ENCODE data around the gene KCNMA1. TPM values are rescaled to one million over a fixed set of nuclear protein-coding genes. Genes with fewer than 3 reads are reported as not detected.

KCNMA1 gene
- total RNA-seq, 1 donor = 77.8 TPM

GRCh38 chr10:77071956-77072355 lies 565.7 kb downstream of the KCNMA1 start:
- no peak overlapping the region for H3K4me3 ChIP-seq (ENCODE audit: insufficient read depth, low read length)
- no peak for DNase-seq (ENCODE audit: insufficient read length, low spot score, missing footprints)
- H3K4me2 ChIP-seq (ENCODE audit: insufficient read depth, low read length) = no peak overlapping the region
- no peaks in the 10 kb centered on the region for H3K27me3 ChIP-seq (ENCODE audit: insufficient read depth, low read length)
- H3K4me1 ChIP-seq (ENCODE audit: insufficient read depth, low read length) = no peaks in the 10 kb centered on the region
- H4K20me1 ChIP-seq (ENCODE audit: insufficient read depth, low read length) = no peaks in the 10 kb centered on the region
- H3K36me3 ChIP-seq (ENCODE audit: insufficient read depth, low read length) = peaks cover 3% of the 10 kb centered on the region
- H3K9me3 ChIP-seq (ENCODE audit: low read depth, low read length) = no peaks in the 10 kb centered on the region
- no peak overlapping the region for H2AFZ ChIP-seq (ENCODE audit: low read length)
- TF ChIP-seq CTCF (IDR thresholded peaks at IDR 0.05; ENCODE audit: extremely low read depth, low read depth, low read length) = no peak
- H3K27ac ChIP-seq (ENCODE audit: low read depth, low read length) = no peak overlapping the region
- no peaks in the 10 kb centered on the region for H3K79me2 ChIP-seq (ENCODE audit: insufficient read depth, low read length)

- Histone ChIP-seq H3K4me2 (ENCODE audit: insufficient read depth, low read length) (no peak overlapping the region), H3K79me2 (ENCODE audit: insufficient read depth, low read length) (no peaks in the 10 kb centered on the region), H3K9me3 (ENCODE audit: low read depth, low read length) (no peaks in the 10 kb centered on the region), H3K36me3 (ENCODE audit: insufficient read depth, low read length) (peaks cover 3% of the 10 kb centered on the region), H3K4me1 (ENCODE audit: insufficient read depth, low read length) (no peaks in the 10 kb centered on the region), H2AFZ (ENCODE audit: low read length) (no peak overlapping the region), H3K27ac (ENCODE audit: low read depth, low read length) (no peak overlapping the region), H4K20me1 (ENCODE audit: insufficient read depth, low read length) (no peaks in the 10 kb centered on the region), H3K4me3 (ENCODE audit: insufficient read depth, low read length) (no peak overlapping the region), H3K27me3 (ENCODE audit: insufficient read depth, low read length) (no peaks in the 10 kb centered on the region)
- DNase-seq (ENCODE audit: insufficient read length, low spot score, missing footprints) = no peak
- no peak for TF ChIP-seq CTCF (IDR thresholded peaks at IDR 0.05; ENCODE audit: extremely low read depth, low read depth, low read length)
Observed at GRCh38 chr10:77071001-77071511, 566.6 kb downstream of the KCNMA1 start.

- Histone ChIP-seq H4K20me1 (ENCODE audit: insufficient read depth, low read length) (no peaks in the 10 kb centered on the region), H3K27me3 (ENCODE audit: insufficient read depth, low read length) (no peaks in the 10 kb centered on the region), H3K9me3 (ENCODE audit: low read depth, low read length) (no peaks in the 10 kb centered on the region), H3K79me2 (ENCODE audit: insufficient read depth, low read length) (no peaks in the 10 kb centered on the region), H3K4me1 (ENCODE audit: insufficient read depth, low read length) (no peaks in the 10 kb centered on the region), H3K4me3 (ENCODE audit: insufficient read depth, low read length) (no peak overlapping the region), H2AFZ (ENCODE audit: low read length) (no peak overlapping the region), H3K4me2 (ENCODE audit: insufficient read depth, low read length) (no peak overlapping the region), H3K27ac (ENCODE audit: low read depth, low read length) (no peak overlapping the region), H3K36me3 (ENCODE audit: insufficient read depth, low read length) (peaks cover 3% of the 10 kb centered on the region)
- no peak for TF ChIP-seq CTCF (IDR thresholded peaks at IDR 0.05; ENCODE audit: extremely low read depth, low read depth, low read length)
- DNase-seq (ENCODE audit: insufficient read length, low spot score, missing footprints) = no peak
Observed at GRCh38 chr10:77070346-77070745, 567.3 kb downstream of the KCNMA1 start.

GRCh38 chr10:77068969-77069368 lies 568.6 kb downstream of the KCNMA1 start:
- no peaks in the 10 kb centered on the region for H3K27me3 ChIP-seq (ENCODE audit: insufficient read depth, low read length)
- no peaks in the 10 kb centered on the region for H3K79me2 ChIP-seq (ENCODE audit: insufficient read depth, low read length)
- H4K20me1 ChIP-seq (ENCODE audit: insufficient read depth, low read length) = no peaks in the 10 kb centered on the region
- H3K4me1 ChIP-seq (ENCODE audit: insufficient read depth, low read length) = no peaks in the 10 kb centered on the region
- no peak overlapping the region for H3K4me3 ChIP-seq (ENCODE audit: insufficient read depth, low read length)
- no peak for TF ChIP-seq CTCF (IDR thresholded peaks at IDR 0.05; ENCODE audit: extremely low read depth, low read depth, low read length)
- no peak overlapping the region for H3K27ac ChIP-seq (ENCODE audit: low read depth, low read length)
- DNase-seq (ENCODE audit: insufficient read length, low spot score, missing footprints) = no peak
- peaks cover 3% of the 10 kb centered on the region for H3K36me3 ChIP-seq (ENCODE audit: insufficient read depth, low read length)
- no peaks in the 10 kb centered on the region for H3K9me3 ChIP-seq (ENCODE audit: low read depth, low read length)
- H2AFZ ChIP-seq (ENCODE audit: low read length) = no peak overlapping the region
- H3K4me2 ChIP-seq (ENCODE audit: insufficient read depth, low read length) = no peak overlapping the region

Data from osteoblast (primary cell).